ENCODE data around the gene OXLD1. TPM values are rescaled to one million over a fixed set of nuclear protein-coding genes. Genes with fewer than 3 reads are reported as not detected.

Gene OXLD1
- polyA plus RNA-seq, 1 of the 3 experiments (the other 2 are of a cell fraction), result 103 TPM

- WGBS (ENCODE audit: low lambda C conversion rate), result 80% methylated on average over 20 of the region's 23 CpGs
- POLR2A ChIA-PET, result interaction anchor here (0.8 to 4.1 kb wide), 7 partner anchors 8 to 132 kb away, joined by 3 to 33 read pairs (median 9); partner anchors contain the start of genes ARL16, HGS, MCRIP1 and SLC25A10
- peaks cover 95% of the 10 kb centered on the region for H3K79me2 ChIP-seq (ENCODE audit: insufficient read depth)
- H3K27me3 ChIP-seq (ENCODE audit: insufficient read depth), result no peaks in the 10 kb centered on the region
- peaks cover 50 to 71% of the 10 kb centered on the region in 2 experiments for H3K36me3 ChIP-seq (replicated peaks in 1 of 2; ENCODE audit: control insufficient read depth in 1 of 2, insufficient read depth in 2 of 2, low read length in 1 of 2)
- H3K9me3 ChIP-seq, result no peaks in the 10 kb centered on the region
- H3K4me1 ChIP-seq (ENCODE audit: control insufficient read depth in 1 of 2, insufficient read depth in 2 of 2, low read depth in 1 of 2, low read length in 1 of 2), result peaks cover 14 to 29% of the 10 kb centered on the region in 2 experiments; a peak in 3 of 4 replicates
- peaks cover 38% of the 10 kb centered on the region for H4K20me1 ChIP-seq (ENCODE audit: insufficient read depth)
- no peak overlapping the region for H2AFZ ChIP-seq (ENCODE audit: low read depth)
- H3K4me2 ChIP-seq, result peak overlapping the region; percentile 97
- TF ChIP-seq TCF12 (IDR thresholded peaks at IDR 0.05), result no peak
- TF ChIP-seq NFIC (IDR thresholded peaks at IDR 0.05; ENCODE audit: borderline replicate concordance), result no peak
- TF ChIP-seq, protein P1, sequence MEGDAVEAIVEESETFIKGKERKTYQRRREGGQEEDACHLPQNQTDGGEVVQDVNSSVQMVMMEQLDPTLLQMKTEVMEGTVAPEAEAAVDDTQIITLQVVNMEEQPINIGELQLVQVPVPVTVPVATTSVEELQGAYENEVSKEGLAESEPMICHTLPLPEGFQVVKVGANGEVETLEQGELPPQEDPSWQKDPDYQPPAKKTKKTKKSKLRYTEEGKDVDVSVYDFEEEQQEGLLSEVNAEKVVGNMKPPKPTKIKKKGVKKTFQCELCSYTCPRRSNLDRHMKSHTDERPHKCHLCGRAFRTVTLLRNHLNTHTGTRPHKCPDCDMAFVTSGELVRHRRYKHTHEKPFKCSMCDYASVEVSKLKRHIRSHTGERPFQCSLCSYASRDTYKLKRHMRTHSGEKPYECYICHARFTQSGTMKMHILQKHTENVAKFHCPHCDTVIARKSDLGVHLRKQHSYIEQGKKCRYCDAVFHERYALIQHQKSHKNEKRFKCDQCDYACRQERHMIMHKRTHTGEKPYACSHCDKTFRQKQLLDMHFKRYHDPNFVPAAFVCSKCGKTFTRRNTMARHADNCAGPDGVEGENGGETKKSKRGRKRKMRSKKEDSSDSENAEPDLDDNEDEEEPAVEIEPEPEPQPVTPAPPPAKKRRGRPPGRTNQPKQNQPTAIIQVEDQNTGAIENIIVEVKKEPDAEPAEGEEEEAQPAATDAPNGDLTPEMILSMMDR (IDR thresholded peaks at IDR 0.05), result peak; percentile 29; the same call in 1 of the 2 replicates
- H3K27ac ChIP-seq (ENCODE audit: low read depth in 2 of 2, low read length in 1 of 2), result peak overlapping the region in 1 of 2 experiments; percentile 84; a peak in 2 of 4 replicates
- peaks cover 54% of the 10 kb centered on the region for H3F3A ChIP-seq (replicated peaks; ENCODE audit: insufficient read depth)
- H3K9ac ChIP-seq, result peak overlapping the region; percentile 98; the same call in 1 of the 2 replicates
- DNase-seq, result no peak
- peak overlapping the region; percentile 86 to 95 for H3K4me3 ChIP-seq (ENCODE audit: low read depth in 2 of 2, low read length in 1 of 2)
- no peaks in the 10 kb centered on the region for H3K9me2 ChIP-seq
- CTCF ChIA-PET, result interaction anchor here (0.5 to 2.6 kb wide), 9 partner anchors 8 to 168 kb away, joined by 3 to 17 read pairs (median 3); partner anchors contain the start of genes ARL16, CCDC137, HGS and NPLOC4
Observed at GRCh38 chr17:81701288-81702071, 35.1 kb upstream of the OXLD1 start.

GRCh38 chr17:81700353-81701287, 34.2 kb upstream of the OXLD1 start:
- WGBS (ENCODE audit: low lambda C conversion rate), result 95% methylated on average over 24 of the region's 25 CpGs
- TF ChIP-seq USF1 (IDR thresholded peaks at IDR 0.05; ENCODE audit: borderline replicate concordance, low read depth), result no peak
- no peak for TF ChIP-seq FOXJ3 (CRISPR knock-in tag; IDR thresholded peaks at IDR 0.05)
- TF ChIP-seq JUND (IDR thresholded peaks at IDR 0.05), result no peak
- TF ChIP-seq NRF1 (IDR thresholded peaks at IDR 0.05; ENCODE audit: low read depth, low read length), result no peak
- no peak for TF ChIP-seq RAD21 (IDR thresholded peaks at IDR 0.05; ENCODE audit: low read length)
- Histone ChIP-seq H3K9me3 (no peaks in the 10 kb centered on the region), H2AFZ (ENCODE audit: low read depth) (no peak overlapping the region), H4K20me1 (ENCODE audit: insufficient read depth) (peaks cover 44% of the 10 kb centered on the region), H3K79me2 (ENCODE audit: insufficient read depth) (peaks cover 96% of the 10 kb centered on the region), H3K27ac (ENCODE audit: low read depth in 2 of 2, low read length in 1 of 2) (no peak overlapping the region; a peak in 1 of 4 replicates), H3K4me2 (peak overlapping the region; percentile 97; the same call in 1 of the 2 replicates), H3K9ac (no peak overlapping the region; the same call in 1 of the 2 replicates), H3K36me3 (replicated peaks in 1 of 2; ENCODE audit: control insufficient read depth in 1 of 2, insufficient read depth in 2 of 2, low read length in 1 of 2) (peaks cover 54 to 63% of the 10 kb centered on the region in 2 experiments), H3K9me2 (no peaks in the 10 kb centered on the region), H3F3A (replicated peaks; ENCODE audit: insufficient read depth) (peaks cover 48% of the 10 kb centered on the region), H3K4me3 (ENCODE audit: low read depth in 2 of 2, low read length in 1 of 2) (no peak overlapping the region), H3K27me3 (ENCODE audit: insufficient read depth) (no peaks in the 10 kb centered on the region), H3K4me1 (ENCODE audit: control insufficient read depth in 1 of 2, insufficient read depth in 2 of 2, low read depth in 1 of 2, low read length in 1 of 2) (peaks cover 14 to 29% of the 10 kb centered on the region in 2 experiments; a peak in 3 of 4 replicates)
- ChIA-PET POLR2A (interaction anchor here (1.0 to 4.1 kb wide), 2 partner anchors 16 to 17 kb away, joined by 3 to 33 read pairs; partner anchors contain the start of genes ARL16 and HGS), CTCF (interaction anchor here (0.8 to 2.4 kb wide), 2 partner anchors 15 to 169 kb away, joined by 3 to 10 read pairs; no protein-coding TSS in a partner anchor)
- DNase-seq, result no peak
